Skeletal muscle tissue (tissue), 4 donors: ENCODE results near the gene SCARF2. TPM values are rescaled to one million over a fixed set of nuclear protein-coding genes. Genes with fewer than 3 reads are reported as not detected.
"Not testable (repeated sequence)": the region's sequence is repeated elsewhere in the genome, so short reads cannot be mapped to it uniquely, and the experiment has no call there.

Source experiments
- H3K27ac ChIP-seq: one replicate; pipeline ENCODE4 v1.7.0; 2013; ENCODE audit warnings: mild to moderate bottlenecking, low read depth, low read length, inconsistent platforms
- H3K27me3 ChIP-seq, 3 donors: one replicate each; pipeline ENCODE4 v1.7.0; 2013; ENCODE audit warnings: low read length in 3 of 3; ENCODE audit not compliant: control insufficient read depth in 3 of 3, insufficient read depth in 3 of 3
- H3K36me3 ChIP-seq, 3 donors: one replicate each; pipeline ENCODE4 v1.7.0; 2013; ENCODE audit warnings: low read length in 3 of 3; ENCODE audit not compliant: control insufficient read depth in 3 of 3, insufficient read depth in 3 of 3
- H3K4me1 ChIP-seq, 3 donors: one replicate each; pipeline ENCODE4 v1.7.0; 2013; ENCODE audit warnings: low read length in 3 of 3, mild to moderate bottlenecking in 3 of 3; ENCODE audit not compliant: control insufficient read depth in 3 of 3, insufficient read depth in 3 of 3
- H3K4me3 ChIP-seq, 3 donors: one replicate each; pipeline ENCODE4 v1.7.0; 2013; ENCODE audit warnings: low read length in 3 of 3
- H3K9ac ChIP-seq, 3 donors: one replicate each; pipeline ENCODE4 v1.7.0; 2013; ENCODE audit warnings: low read length in 3 of 3, mild to moderate bottlenecking in 3 of 3, moderate library complexity in 2 of 3, low read depth in 1 of 3
- H3K9me3 ChIP-seq, 3 donors: one replicate each; pipeline ENCODE4 v1.7.0; 2013; ENCODE audit warnings: low read length in 3 of 3; ENCODE audit not compliant: control insufficient read depth in 3 of 3
- total RNA-seq: library from RNA; depleted of rRNA; stranded (reverse); fragments of >200 nt; gene quantifications from one replicate; pipeline ENCODE4 v1.2.3, GENCODE V29; 2014
- donor health status: Osteomylitis.

Gene SCARF2
- total RNA-seq, 1 donor from 2014 or later, result 7.8 TPM

- Histone ChIP-seq H3K9ac (no peak overlapping the region), H3K9me3 (no peaks in the 10 kb centered on the region), H3K36me3 (peaks cover 13 to 16% (median 15%) of the 10 kb centered on the region in 3 donors), H3K27ac (no peak overlapping the region), H3K27me3 (no peaks in the 10 kb centered on the region), H3K4me3 (no peak overlapping the region), H3K4me1 (no peaks in the 10 kb centered on the region)
Observed at GRCh38 chr22:20451920-20452319, 14.3 kb upstream of the SCARF2 start.

- H3K9ac ChIP-seq, H3K27ac ChIP-seq, H3K4me1 ChIP-seq, H3K4me3 ChIP-seq, H3K27me3 ChIP-seq, H3K9me3 ChIP-seq: not testable (repeated sequence)
- H3K36me3 ChIP-seq, result peaks cover 12 to 20% (median 16%) of the 10 kb centered on the region in 3 donors
Observed at GRCh38 chr22:20451129-20451778, 13.6 kb upstream of the SCARF2 start.

GRCh38 chr22:20450551-20450906 is 12.9 kb upstream of the SCARF2 start:
- no peaks in the 10 kb centered on the region for H3K9me3 ChIP-seq
- no peak overlapping the region for H3K27ac ChIP-seq
- H3K9ac ChIP-seq, result no peak overlapping the region
- no peaks in the 10 kb centered on the region for H3K4me1 ChIP-seq
- no peak overlapping the region for H3K4me3 ChIP-seq
- no peaks in the 10 kb centered on the region for H3K27me3 ChIP-seq
- H3K36me3 ChIP-seq, result peaks cover 17 to 24% (median 23%) of the 10 kb centered on the region in 3 donors

- Histone ChIP-seq H3K27me3 (no peaks in the 10 kb centered on the region), H3K4me1 (no peaks in the 10 kb centered on the region), H3K9me3 (no peaks in the 10 kb centered on the region), H3K9ac (no peak overlapping the region), H3K4me3 (no peak overlapping the region), H3K36me3 (peaks cover 14 to 22% (median 21%) of the 10 kb centered on the region in 3 donors), H3K27ac (no peak overlapping the region)
Observed at GRCh38 chr22:20449819-20450550, 12.4 kb upstream of the SCARF2 start.

- no peak overlapping the region for H3K9ac ChIP-seq
- peaks cover 15 to 29% (median 28%) of the 10 kb centered on the region in 3 donors for H3K36me3 ChIP-seq
- H3K9me3 ChIP-seq, result no peaks in the 10 kb centered on the region
Observed at GRCh38 chr22:20448630-20449029, 11.0 kb upstream of the SCARF2 start.

GRCh38 chr22:20446383-20446970 is 8.9 kb upstream of the SCARF2 start:
- no peak overlapping the region for H3K4me3 ChIP-seq
- H3K27ac ChIP-seq, result no peak overlapping the region
- no peaks in the 10 kb centered on the region for H3K27me3 ChIP-seq
- peaks cover 20 to 34% (median 30%) of the 10 kb centered on the region in 3 donors for H3K36me3 ChIP-seq
- peaks cover 0 to 7% (median 2%) of the 10 kb centered on the region in 3 donors for H3K4me1 ChIP-seq
- no peak overlapping the region for H3K9ac ChIP-seq
- H3K9me3 ChIP-seq, result no peaks in the 10 kb centered on the region

More at GRCh38 chr22:20448630-20449029, 11.0 kb upstream of the SCARF2 start:
- Histone ChIP-seq H3K27me3 (no peaks in the 10 kb centered on the region), H3K4me3 (no peak overlapping the region), H3K27ac (no peak overlapping the region), H3K4me1 (no peaks in the 10 kb centered on the region)

GRCh38 chr22:20444325-20444724 is 6.7 kb upstream of the SCARF2 start:
- H3K27ac ChIP-seq, result no peak overlapping the region
- no peak overlapping the region for H3K4me3 ChIP-seq
- H3K9ac ChIP-seq, result no peak overlapping the region
- H3K4me1 ChIP-seq, result peaks cover 0 to 7% (median 2%) of the 10 kb centered on the region in 3 donors
- H3K9me3 ChIP-seq, result no peaks in the 10 kb centered on the region
- no peaks in the 10 kb centered on the region for H3K27me3 ChIP-seq
- peaks cover 19 to 34% (median 27%) of the 10 kb centered on the region in 3 donors for H3K36me3 ChIP-seq

- peak overlapping the region; percentile 36 for H3K27ac ChIP-seq
Observed at GRCh38 chr22:20442485-20443284, 5.1 kb upstream of the SCARF2 start.

GRCh38 chr22:20441631-20442484 is 4.2 kb upstream of the SCARF2 start:
- Histone ChIP-seq H3K36me3 (peaks cover 19 to 34% (median 27%) of the 10 kb centered on the region in 3 donors), H3K27ac (peak overlapping the region; percentile 36), H3K9me3 (no peaks in the 10 kb centered on the region), H3K27me3 (peaks cover 6 to 17% (median 16%) of the 10 kb centered on the region in 3 donors), H3K4me3 (no peak overlapping the region), H3K9ac (peak overlapping the region in 1 of 3 donors; percentile 25), H3K4me1 (peaks cover 4 to 23% (median 18%) of the 10 kb centered on the region in 3 donors)

More at GRCh38 chr22:20442485-20443284, 5.1 kb upstream of the SCARF2 start:
- H3K27me3 ChIP-seq, result peaks cover 0 to 12% (median 11%) of the 10 kb centered on the region in 3 donors
- no peak overlapping the region for H3K4me3 ChIP-seq
- no peaks in the 10 kb centered on the region for H3K9me3 ChIP-seq
- H3K4me1 ChIP-seq, result peaks cover 4 to 17% (median 14%) of the 10 kb centered on the region in 3 donors
- no peak overlapping the region for H3K9ac ChIP-seq
- peaks cover 19 to 34% (median 27%) of the 10 kb centered on the region in 3 donors for H3K36me3 ChIP-seq
